NCI-H1092 (cell line): Measurements from ENCODE around the gene AURKA.
A peak's percentile ranks its signal among the peaks of the same experiment; 100 is the strongest.

ENCODE experiments used
- DNase-seq: peaks from one replicate; lab custom pipeline; 2025; lab: John Stamatoyannopoulos, UW

Gene AURKA

GRCh38 chr20:56392132-56392880 is at the start of gene AURKA, which contains the start of gene CSTF1:
AURKA (minus strand) TSS chr20:56392215; CDS start chr20:56388197, 4,018 bp downstream.
CSTF1 (plus strand) TSS chr20:56392645; CDS start chr20:56395553, 2,908 bp downstream.
- DNase-seq, result peak; percentile 97

GRCh38 chr20:56440346-56441007 is 48.5 kb upstream of the AURKA start:
- no peak for DNase-seq

GRCh38 chr20:56439771-56440291 is 47.8 kb upstream of the AURKA start:
- no peak for DNase-seq

GRCh38 chr20:56438284-56438683 is 46.3 kb upstream of the AURKA start:
- DNase-seq, result no peak

- no peak for DNase-seq
These were observed 45.4 kb upstream of the AURKA start for GRCh38 chr20:56437196-56437960.

- DNase-seq, result no peak
These were observed 41.9 kb upstream of the AURKA start for GRCh38 chr20:56433880-56434255.

- DNase-seq, result no peak
These were observed 41.3 kb upstream of the AURKA start for GRCh38 chr20:56433221-56433879.

- no peak for DNase-seq
These were observed 39.5 kb upstream of the AURKA start for GRCh38 chr20:56431471-56431870.

GRCh38 chr20:56430957-56431356 is 38.9 kb upstream of the AURKA start:
- DNase-seq, result no peak

GRCh38 chr20:56430461-56430860 is 38.4 kb upstream of the AURKA start:
- DNase-seq, result no peak

GRCh38 chr20:56429941-56430340 is 37.9 kb upstream of the AURKA start:
- no peak for DNase-seq

GRCh38 chr20:56429502-56429901 is 37.5 kb upstream of the AURKA start:
- no peak for DNase-seq

- DNase-seq, result no peak
These were observed 36.9 kb upstream of the AURKA start for GRCh38 chr20:56428881-56429280.

GRCh38 chr20:56428410-56428809 is 36.4 kb upstream of the AURKA start:
- DNase-seq, result no peak

- no peak for DNase-seq
These were observed 35.8 kb upstream of the AURKA start for GRCh38 chr20:56427797-56428196.

- no peak for DNase-seq
These were observed 34.9 kb upstream of the AURKA start for GRCh38 chr20:56426926-56427325.

- DNase-seq, result no peak
These were observed 34.0 kb upstream of the AURKA start for GRCh38 chr20:56426026-56426425.

- DNase-seq, result no peak
These were observed 32.9 kb upstream of the AURKA start for GRCh38 chr20:56424931-56425330.

- no peak for DNase-seq
These were observed 31.9 kb upstream of the AURKA start for GRCh38 chr20:56423886-56424285.

GRCh38 chr20:56423211-56423610 is 31.2 kb upstream of the AURKA start:
- DNase-seq, result no peak

- no peak for DNase-seq
These were observed 30.8 kb upstream of the AURKA start for GRCh38 chr20:56422824-56423189.
